ENCODE data around the gene ARHGAP1.

Gene ARHGAP1

GRCh38 chr11:46736146-46736545 lies 35.7 kb upstream of the ARHGAP1 start:
- H3K36me3 ChIP-seq (ENCODE audit: control insufficient read depth, insufficient read depth, low read length): no peaks in the 10 kb centered on the region
- H3K4me1 ChIP-seq (ENCODE audit: control insufficient read depth, insufficient read depth, low read length): no peaks in the 10 kb centered on the region; the same call in 1 of the 2 replicates
- H3K27me3 ChIP-seq (ENCODE audit: control insufficient read depth, insufficient read depth, low read length): no peaks in the 10 kb centered on the region
- no peak overlapping the region for H3K4me3 ChIP-seq (ENCODE audit: low read length)
- H3K9me3 ChIP-seq (ENCODE audit: control insufficient read depth, insufficient read depth, low read length): no peaks in the 10 kb centered on the region
- no peak for DNase-seq (ENCODE audit: low read depth, low spot score)
- no peak overlapping the region for H3K27ac ChIP-seq (ENCODE audit: low read length)
- WGBS (ENCODE audit: insufficient coverage, insufficient read length): no CpG with 5 or more reads among the region's 7 CpGs

- no peaks in the 10 kb centered on the region for H3K27me3 ChIP-seq (ENCODE audit: control insufficient read depth, insufficient read depth, low read length)
- no peaks in the 10 kb centered on the region for H3K9me3 ChIP-seq (ENCODE audit: control insufficient read depth, insufficient read depth, low read length)
- H3K27ac ChIP-seq (ENCODE audit: low read length): no peak overlapping the region
- H3K4me3 ChIP-seq (ENCODE audit: low read length): no peak overlapping the region
- no peaks in the 10 kb centered on the region for H3K36me3 ChIP-seq (ENCODE audit: control insufficient read depth, insufficient read depth, low read length)
- no peaks in the 10 kb centered on the region for H3K4me1 ChIP-seq (ENCODE audit: control insufficient read depth, insufficient read depth, low read length)
- whole genome bisulfite sequencing (ENCODE audit: insufficient coverage, insufficient read length): no CpG with 5 or more reads among the region's 1 CpG
- no peak for DNase-seq (ENCODE audit: low read depth, low spot score)
These were observed 32.8 kb upstream of the ARHGAP1 start for GRCh38 chr11:46733234-46733633.

DNA sequence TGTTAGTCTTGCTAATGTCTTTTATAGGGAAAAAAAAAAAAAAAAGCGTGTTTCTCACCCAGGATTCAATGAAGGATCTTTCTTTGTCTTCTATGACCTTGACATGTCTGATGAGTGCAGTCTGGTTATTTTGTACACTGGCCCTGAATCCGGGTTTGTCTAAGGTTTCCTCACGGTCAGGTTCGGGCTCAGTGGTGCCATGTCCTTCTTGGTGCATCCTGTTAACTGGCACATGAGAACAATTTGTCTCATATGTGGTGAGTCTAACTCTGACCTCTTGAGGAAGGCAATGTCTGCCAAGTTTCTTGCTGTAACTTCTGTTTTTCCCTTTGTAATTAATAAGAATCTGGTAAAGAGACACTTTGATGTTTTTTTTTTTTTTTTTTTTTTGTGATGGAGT lies 31.1 kb upstream of the ARHGAP1 start:
- H3K27ac ChIP-seq (ENCODE audit: low read length): no peak overlapping the region
- no peaks in the 10 kb centered on the region for H3K9me3 ChIP-seq (ENCODE audit: control insufficient read depth, insufficient read depth, low read length)
- H3K36me3 ChIP-seq (ENCODE audit: control insufficient read depth, insufficient read depth, low read length): no peaks in the 10 kb centered on the region
- H3K4me1 ChIP-seq (ENCODE audit: control insufficient read depth, insufficient read depth, low read length): no peaks in the 10 kb centered on the region
- no CpG with 5 or more reads among the region's 4 CpGs for WGBS (ENCODE audit: insufficient coverage, insufficient read length)
- DNase-seq (ENCODE audit: low read depth, low spot score): no peak
- no peak overlapping the region for H3K4me3 ChIP-seq (ENCODE audit: low read length)
- no peaks in the 10 kb centered on the region for H3K27me3 ChIP-seq (ENCODE audit: control insufficient read depth, insufficient read depth, low read length)

DNA sequence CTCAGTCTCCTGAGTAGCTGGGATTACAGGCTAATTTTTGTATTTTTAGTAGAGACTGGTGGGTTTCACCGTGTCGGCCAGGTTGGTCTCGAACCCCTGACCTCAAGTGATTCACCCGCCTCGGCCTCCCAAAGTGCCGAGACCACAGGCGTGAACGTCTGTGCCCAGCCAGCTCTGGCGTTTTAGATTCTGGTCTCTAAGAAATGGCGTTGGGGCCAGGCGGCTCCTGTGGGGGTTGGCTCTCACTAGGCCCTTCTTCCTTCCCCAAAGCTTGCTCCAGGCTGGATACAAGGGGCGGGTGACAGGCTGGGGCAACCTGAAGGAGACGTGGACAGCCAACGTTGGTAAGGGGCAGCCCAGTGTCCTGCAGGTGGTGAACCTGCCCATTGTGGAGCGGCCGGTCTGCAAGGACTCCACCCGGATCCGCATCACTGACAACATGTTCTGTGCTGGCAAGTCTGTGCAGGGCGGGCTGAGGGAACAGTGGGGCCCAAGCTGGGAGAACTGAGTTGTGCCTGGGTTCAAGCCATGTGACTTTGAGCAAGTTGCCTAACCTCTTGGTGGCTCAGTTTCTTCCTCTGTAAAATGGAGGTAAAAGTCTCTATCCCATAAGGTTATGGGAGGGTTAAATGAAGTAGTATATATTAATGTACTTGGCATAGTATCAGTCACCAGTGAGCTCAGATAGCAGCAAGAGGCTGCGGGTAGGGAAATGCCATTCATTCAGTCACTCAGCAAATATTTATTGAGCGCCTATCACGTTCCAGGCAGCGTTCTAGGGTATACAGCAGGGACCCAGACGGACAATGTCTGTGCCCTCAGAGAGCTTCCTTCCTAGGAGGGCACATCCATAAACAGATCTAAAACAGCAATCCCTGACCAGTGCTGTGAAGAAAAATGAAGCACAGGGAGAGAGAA lies 28.9 kb upstream of the ARHGAP1 start:
- H3K36me3 ChIP-seq (ENCODE audit: control insufficient read depth, insufficient read depth, low read length): no peaks in the 10 kb centered on the region
- H3K4me1 ChIP-seq (ENCODE audit: control insufficient read depth, insufficient read depth, low read length): no peaks in the 10 kb centered on the region; the same call in 1 of the 2 replicates
- H3K4me3 ChIP-seq (ENCODE audit: low read length): no peak overlapping the region
- no peak for DNase-seq (ENCODE audit: low read depth, low spot score)
- no peaks in the 10 kb centered on the region for H3K9me3 ChIP-seq (ENCODE audit: control insufficient read depth, insufficient read depth, low read length)
- H3K27ac ChIP-seq (ENCODE audit: low read length): no peak overlapping the region
- no CpG with 5 or more reads among the region's 24 CpGs for WGBS (ENCODE audit: insufficient coverage, insufficient read length)
- H3K27me3 ChIP-seq (ENCODE audit: control insufficient read depth, insufficient read depth, low read length): no peaks in the 10 kb centered on the region

DNA sequence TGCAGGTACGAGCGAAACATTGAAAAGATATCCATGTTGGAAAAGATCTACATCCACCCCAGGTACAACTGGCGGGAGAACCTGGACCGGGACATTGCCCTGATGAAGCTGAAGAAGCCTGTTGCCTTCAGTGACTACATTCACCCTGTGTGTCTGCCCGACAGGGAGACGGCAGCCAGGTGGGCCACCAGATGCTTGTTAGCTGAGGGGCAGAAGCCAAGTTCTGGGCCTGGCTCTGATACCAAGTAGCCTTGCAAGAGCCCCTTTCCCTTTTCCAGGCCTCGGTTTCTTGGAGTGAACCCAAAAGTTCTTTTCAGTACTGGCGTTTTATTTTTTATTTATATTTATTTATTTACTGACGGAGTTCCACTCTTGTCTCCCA lies 28.2 kb upstream of the ARHGAP1 start:
- no peak for DNase-seq (ENCODE audit: low read depth, low spot score)
- Histone ChIP-seq H3K27ac (ENCODE audit: low read length) (no peak overlapping the region), H3K4me1 (ENCODE audit: control insufficient read depth, insufficient read depth, low read length) (peaks cover 3% of the 10 kb centered on the region; the same call in 1 of the 2 replicates), H3K4me3 (ENCODE audit: low read length) (no peak overlapping the region), H3K9me3 (ENCODE audit: control insufficient read depth, insufficient read depth, low read length) (no peaks in the 10 kb centered on the region), H3K36me3 (ENCODE audit: control insufficient read depth, insufficient read depth, low read length) (no peaks in the 10 kb centered on the region), H3K27me3 (ENCODE audit: control insufficient read depth, insufficient read depth, low read length) (no peaks in the 10 kb centered on the region)
- no CpG with 5 or more reads among the region's 9 CpGs for WGBS (ENCODE audit: insufficient coverage, insufficient read length)

DNA sequence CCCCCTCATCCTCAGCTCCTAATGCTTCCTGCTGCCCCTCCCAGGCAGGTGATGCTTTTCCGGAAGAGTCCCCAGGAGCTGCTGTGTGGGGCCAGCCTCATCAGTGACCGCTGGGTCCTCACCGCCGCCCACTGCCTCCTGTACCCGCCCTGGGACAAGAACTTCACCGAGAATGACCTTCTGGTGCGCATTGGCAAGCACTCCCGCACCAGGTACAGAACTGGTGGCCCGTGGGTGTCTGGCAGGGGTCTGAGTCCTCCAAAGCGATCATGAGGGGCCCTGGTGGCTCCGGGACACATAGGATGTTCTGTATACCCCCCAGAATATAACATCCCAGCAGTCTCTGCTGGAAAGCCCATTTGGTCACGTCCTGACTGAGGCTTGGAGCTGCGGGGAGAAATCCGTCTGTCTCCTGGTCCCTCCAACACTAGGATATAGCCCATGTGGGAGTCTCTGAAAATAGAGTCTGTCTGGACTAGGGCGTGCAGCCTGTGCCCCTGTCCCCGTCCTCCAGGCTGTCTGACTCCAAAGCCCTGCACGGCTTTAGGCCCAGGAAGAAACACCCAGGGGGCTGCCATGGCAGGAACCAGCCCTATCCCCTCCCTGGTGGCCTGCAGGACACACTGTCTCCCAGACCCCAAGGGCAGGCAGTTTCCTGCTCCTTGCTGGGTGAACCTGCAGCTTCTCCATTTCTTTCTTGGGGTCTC lies 27.7 kb upstream of the ARHGAP1 start:
- Histone ChIP-seq H3K27ac (ENCODE audit: low read length) (no peak overlapping the region), H3K27me3 (ENCODE audit: control insufficient read depth, insufficient read depth, low read length) (no peaks in the 10 kb centered on the region), H3K9me3 (ENCODE audit: control insufficient read depth, insufficient read depth, low read length) (no peaks in the 10 kb centered on the region), H3K4me3 (ENCODE audit: low read length) (no peak overlapping the region), H3K4me1 (ENCODE audit: control insufficient read depth, insufficient read depth, low read length) (peaks cover 3% of the 10 kb centered on the region; the same call in 1 of the 2 replicates), H3K36me3 (ENCODE audit: control insufficient read depth, insufficient read depth, low read length) (no peaks in the 10 kb centered on the region)
- DNase-seq (ENCODE audit: low read depth, low spot score): no peak
- WGBS (ENCODE audit: insufficient coverage, insufficient read length): no CpG with 5 or more reads among the region's 17 CpGs

- WGBS (ENCODE audit: insufficient coverage, insufficient read length): no CpG with 5 or more reads among the region's 26 CpGs
- DNase-seq (ENCODE audit: low read depth, low spot score): no peak
- H3K4me3 ChIP-seq (ENCODE audit: low read length): no peak overlapping the region
- H3K9me3 ChIP-seq (ENCODE audit: control insufficient read depth, insufficient read depth, low read length): no peaks in the 10 kb centered on the region
- peaks cover 3% of the 10 kb centered on the region; the same call in 1 of the 2 replicates for H3K4me1 ChIP-seq (ENCODE audit: control insufficient read depth, insufficient read depth, low read length)
- H3K27me3 ChIP-seq (ENCODE audit: control insufficient read depth, insufficient read depth, low read length): no peaks in the 10 kb centered on the region
- H3K27ac ChIP-seq (ENCODE audit: low read length): no peak overlapping the region
- H3K36me3 ChIP-seq (ENCODE audit: control insufficient read depth, insufficient read depth, low read length): no peaks in the 10 kb centered on the region
These were observed 25.9 kb upstream of the ARHGAP1 start for GRCh38 chr11:46726206-46726862.

DNA sequence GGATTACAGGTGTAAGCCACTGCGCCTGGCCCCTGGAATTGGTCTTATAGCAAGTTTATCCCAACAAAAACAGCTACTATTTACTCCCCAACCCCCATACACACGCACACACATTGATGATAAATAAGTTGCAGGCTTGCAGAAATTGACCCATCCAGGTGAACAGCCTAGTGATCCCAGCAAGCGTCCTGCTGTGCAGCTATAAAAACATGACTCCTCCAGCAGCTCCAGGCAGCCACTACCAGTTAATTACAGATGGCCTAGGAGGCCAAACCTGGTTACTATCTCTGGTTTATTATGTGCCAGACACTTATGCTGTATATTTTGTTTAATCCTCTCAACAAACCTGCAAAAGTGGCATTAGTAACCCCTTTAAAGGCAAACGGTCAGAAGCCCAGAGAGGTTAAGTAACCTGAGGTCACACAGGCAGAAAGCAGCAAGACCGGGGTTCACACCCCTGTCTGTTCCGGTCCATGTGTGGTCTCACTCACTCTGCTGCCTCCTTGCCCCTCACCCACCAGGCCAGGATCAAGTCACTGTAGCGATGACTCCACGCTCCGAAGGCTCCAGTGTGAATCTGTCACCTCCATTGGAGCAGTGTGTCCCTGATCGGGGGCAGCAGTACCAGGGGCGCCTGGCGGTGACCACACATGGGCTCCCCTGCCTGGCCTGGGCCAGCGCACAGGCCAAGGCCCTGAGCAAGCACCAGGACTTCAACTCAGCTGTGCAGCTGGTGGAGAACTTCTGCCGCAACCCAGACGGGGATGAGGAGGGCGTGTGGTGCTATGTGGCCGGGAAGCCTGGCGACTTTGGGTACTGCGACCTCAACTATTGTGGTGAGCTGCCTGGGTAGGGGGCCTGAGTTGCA lies 25.2 kb upstream of the ARHGAP1 start:
- Histone ChIP-seq H3K4me3 (ENCODE audit: low read length) (no peak overlapping the region), H3K27me3 (ENCODE audit: control insufficient read depth, insufficient read depth, low read length) (no peaks in the 10 kb centered on the region), H3K27ac (ENCODE audit: low read length) (no peak overlapping the region), H3K9me3 (ENCODE audit: control insufficient read depth, insufficient read depth, low read length) (no peaks in the 10 kb centered on the region), H3K4me1 (ENCODE audit: control insufficient read depth, insufficient read depth, low read length) (peaks cover 3% of the 10 kb centered on the region; the same call in 1 of the 2 replicates), H3K36me3 (ENCODE audit: control insufficient read depth, insufficient read depth, low read length) (no peaks in the 10 kb centered on the region)
- DNase-seq (ENCODE audit: low read depth, low spot score): no peak
- no CpG with 5 or more reads among the region's 19 CpGs for WGBS (ENCODE audit: insufficient coverage, insufficient read length)

DNA sequence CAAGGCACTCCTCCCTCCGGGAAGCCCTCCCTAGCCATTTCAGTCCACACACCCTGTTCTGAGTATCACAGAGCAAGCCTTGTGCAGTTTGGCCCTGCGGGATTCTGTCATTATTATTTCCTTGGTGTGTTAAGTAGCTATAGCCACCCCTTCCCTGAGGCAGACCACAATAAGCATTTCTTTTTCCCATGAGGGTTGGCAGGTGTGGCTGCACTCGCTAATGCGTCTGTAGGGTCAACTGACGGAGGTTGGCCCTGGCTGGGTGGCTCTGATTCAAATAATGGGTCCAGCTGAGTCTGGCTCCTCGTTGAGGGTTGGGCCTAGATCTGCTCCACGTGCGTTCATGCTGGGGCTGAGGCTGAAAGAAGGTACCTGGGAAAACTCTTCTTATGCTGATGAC lies 23.7 kb upstream of the ARHGAP1 start:
- no peak overlapping the region for H3K4me3 ChIP-seq (ENCODE audit: low read length)
- H3K27ac ChIP-seq (ENCODE audit: low read length): no peak overlapping the region
- DNase-seq (ENCODE audit: low read depth, low spot score): no peak
- no peaks in the 10 kb centered on the region for H3K9me3 ChIP-seq (ENCODE audit: control insufficient read depth, insufficient read depth, low read length)
- WGBS (ENCODE audit: insufficient coverage, insufficient read length): no CpG with 5 or more reads among the region's 8 CpGs
- peaks cover 3% of the 10 kb centered on the region; the same call in 1 of the 2 replicates for H3K4me1 ChIP-seq (ENCODE audit: control insufficient read depth, insufficient read depth, low read length)
- H3K36me3 ChIP-seq (ENCODE audit: control insufficient read depth, insufficient read depth, low read length): no peaks in the 10 kb centered on the region
- H3K27me3 ChIP-seq (ENCODE audit: control insufficient read depth, insufficient read depth, low read length): no peaks in the 10 kb centered on the region

DNA sequence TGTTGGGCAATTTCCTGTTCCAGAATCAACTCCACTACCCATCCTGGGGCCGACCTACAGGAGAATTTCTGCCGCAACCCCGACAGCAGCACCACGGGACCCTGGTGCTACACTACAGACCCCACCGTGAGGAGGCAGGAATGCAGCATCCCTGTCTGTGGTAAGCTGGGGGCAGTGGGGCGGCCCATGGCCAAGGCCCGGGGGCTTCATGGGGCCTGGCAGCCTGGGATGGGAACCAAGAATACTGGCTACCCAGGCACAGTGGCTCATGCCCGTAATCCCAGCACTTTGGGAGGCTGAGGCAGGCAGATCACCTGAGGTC lies 22.9 kb upstream of the ARHGAP1 start:
- Histone ChIP-seq H3K27ac (ENCODE audit: low read length) (no peak overlapping the region), H3K36me3 (ENCODE audit: control insufficient read depth, insufficient read depth, low read length) (no peaks in the 10 kb centered on the region)
- no CpG with 5 or more reads among the region's 8 CpGs for WGBS (ENCODE audit: insufficient coverage, insufficient read length)

More for the DNA sequence above, 22.9 kb upstream of the ARHGAP1 start:
- H3K9me3 ChIP-seq (ENCODE audit: control insufficient read depth, insufficient read depth, low read length): no peaks in the 10 kb centered on the region
- H3K4me1 ChIP-seq (ENCODE audit: control insufficient read depth, insufficient read depth, low read length): peaks cover 3% of the 10 kb centered on the region; the same call in 1 of the 2 replicates
- H3K4me3 ChIP-seq (ENCODE audit: low read length): no peak overlapping the region
- no peaks in the 10 kb centered on the region for H3K27me3 ChIP-seq (ENCODE audit: control insufficient read depth, insufficient read depth, low read length)
- DNase-seq (ENCODE audit: low read depth, low spot score): no peak

All from iPS DF 6.9 (cell line).